HUDEP-2 (cell line): ENCODE data around the gene FXYD5.
"Not testable (repeated sequence)": the region's sequence is repeated elsewhere in the genome, so short reads cannot be mapped to it uniquely, and the experiment has no call there.

Experiments used
- DNase-seq, 76 experiments: peaks; one replicate each; lab custom pipeline; 2025; ENCODE audit not compliant: unreplicated experiment in 76 of 76; lab: John Stamatoyannopoulos, UW

Gene FXYD5

DNA sequence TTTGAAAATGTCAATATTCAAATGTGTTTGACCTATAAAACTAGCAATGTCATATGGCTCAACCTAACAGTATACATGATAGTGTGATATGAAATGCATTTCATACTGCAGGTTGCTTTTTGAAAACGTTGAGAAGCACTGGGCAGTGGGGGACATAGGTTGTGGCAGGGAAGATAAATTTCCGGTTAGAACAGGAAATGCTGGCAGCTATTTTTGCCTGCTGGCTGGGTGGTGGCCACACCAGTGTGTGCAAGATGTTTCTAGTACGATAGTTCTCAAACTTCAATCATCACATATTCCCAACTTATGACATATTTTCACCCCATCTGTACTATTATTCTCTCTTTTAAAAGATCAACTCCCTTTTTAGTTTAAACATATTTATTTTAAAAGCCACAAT lies 17.2 kb downstream of the FXYD5 start:
- no peak for DNase-seq

DNA sequence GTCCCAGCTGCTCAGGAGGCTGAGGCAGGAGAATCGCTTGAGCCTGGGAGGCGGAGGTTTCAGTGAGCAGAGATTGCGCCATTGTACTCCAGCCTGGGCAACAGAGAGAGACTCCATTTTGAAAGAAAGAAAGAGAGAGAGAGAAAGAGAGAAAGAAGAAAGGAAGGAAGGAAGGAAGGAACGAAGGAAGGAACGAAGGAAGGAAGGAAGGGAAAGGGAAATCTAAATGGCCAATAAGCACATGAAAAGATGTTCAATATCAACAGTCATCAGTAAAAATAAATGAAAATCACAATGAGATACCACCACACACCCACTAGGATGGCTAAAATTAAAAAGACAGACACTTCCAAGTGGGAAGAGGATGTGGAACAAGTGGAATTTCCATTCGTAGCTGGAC lies 19.7 kb downstream of the FXYD5 start:
- DNase-seq, result no peak

DNA sequence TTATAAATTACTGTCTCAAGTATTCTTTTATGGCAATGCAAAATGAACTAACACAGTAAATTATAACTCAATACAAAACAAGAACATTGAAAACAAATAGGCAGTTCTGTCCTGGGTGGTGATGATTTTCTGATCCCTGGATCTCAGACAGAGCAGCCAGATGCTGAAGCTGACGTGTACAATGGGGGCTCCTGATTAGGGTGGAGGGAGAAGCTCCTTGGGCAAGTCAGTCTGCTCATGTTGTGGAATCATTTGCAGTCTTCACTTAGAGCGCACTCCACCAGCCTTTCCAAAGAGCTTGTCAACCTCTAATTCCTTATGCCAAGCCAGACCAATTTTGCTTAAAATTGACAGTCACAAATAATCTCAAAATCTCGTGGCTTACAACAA lies 21.6 kb downstream of the FXYD5 start:
- DNase-seq, result no peak

DNA sequence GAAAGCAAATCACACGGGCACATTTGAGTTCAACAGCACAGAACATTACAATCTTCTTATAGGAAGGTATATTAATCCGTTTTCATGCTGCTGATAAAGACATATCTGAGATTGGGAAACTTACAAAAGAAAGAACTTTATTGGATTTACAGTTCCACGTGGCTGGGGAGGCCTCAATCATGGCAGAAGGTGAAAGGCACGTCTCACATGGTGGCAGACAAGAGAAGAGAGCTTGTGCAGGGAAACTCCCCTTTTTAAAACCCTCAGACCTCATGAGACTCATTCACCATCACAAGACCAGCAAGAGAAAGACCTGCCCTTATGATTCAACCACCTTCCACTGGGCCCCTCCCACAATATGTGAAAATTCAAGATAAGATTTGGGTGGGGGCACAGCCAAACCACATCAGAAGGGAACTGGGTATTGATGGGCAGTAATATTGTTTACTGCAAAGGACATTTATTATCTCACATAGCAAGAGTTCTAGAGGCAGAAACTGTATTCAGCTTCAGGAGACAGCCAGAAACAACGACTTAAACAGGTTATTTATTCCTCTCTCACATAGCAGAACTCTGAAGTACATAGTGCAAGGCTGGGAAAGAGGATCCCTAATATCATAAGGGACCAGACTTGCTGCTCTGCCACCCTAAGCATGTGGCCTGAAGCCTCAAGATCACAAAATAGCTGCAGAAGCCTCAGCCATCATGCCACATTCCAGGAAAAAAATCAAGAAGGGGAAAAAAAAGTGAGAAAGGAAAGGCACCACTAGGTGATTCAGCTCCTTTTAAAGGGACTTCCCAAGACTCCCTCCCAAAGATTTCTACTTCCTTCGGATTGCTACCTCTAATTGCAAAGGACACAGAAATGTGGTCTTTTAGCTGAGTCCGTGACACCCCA lies 23.1 kb downstream of the FXYD5 start:
- DNase-seq, result peak in 14 of 76 experiments; percentile 12 to 61 (median 32)

DNA sequence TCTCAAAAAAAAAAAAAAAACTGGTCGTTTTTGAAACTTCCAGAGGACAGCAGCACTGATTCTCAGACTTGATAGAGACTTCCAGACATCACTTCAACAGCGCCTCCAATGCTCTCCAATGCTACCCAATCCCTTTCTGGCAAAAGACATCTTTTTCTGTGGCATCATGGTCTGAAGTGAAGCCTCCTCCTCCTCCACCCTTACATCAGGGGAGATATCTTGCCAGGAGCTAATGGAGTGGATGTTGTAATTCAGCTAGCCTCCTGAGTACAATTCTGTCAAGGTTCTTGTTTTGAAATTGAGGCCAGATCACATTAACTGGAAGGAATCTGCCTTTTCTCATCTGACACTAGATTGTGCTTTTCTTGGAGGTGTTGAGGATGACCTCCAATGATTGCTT lies 24.2 kb downstream of the FXYD5 start:
- peak in 1 of 76 experiments; percentile 2 for DNase-seq

DNA sequence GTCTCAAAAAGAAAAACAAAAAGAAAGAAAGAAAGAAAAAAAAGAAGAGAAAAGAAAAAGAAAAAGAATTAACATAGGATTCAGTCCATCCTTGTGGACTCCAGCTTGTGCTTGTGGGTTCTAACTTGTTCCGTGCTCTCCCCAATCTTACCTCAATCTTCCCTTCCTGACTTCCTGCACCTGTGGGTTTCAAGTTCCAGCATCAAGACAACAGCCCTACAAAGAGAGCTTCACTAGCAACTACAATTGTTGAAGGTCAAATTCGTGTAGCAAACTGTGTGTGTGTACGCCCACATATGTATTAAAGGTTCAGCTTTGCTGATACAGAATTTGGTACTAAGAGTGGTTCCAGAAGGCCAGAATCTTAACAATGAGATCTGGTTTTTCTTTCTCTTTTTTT lies 25.3 kb downstream of the FXYD5 start:
- DNase-seq, result no peak

DNA sequence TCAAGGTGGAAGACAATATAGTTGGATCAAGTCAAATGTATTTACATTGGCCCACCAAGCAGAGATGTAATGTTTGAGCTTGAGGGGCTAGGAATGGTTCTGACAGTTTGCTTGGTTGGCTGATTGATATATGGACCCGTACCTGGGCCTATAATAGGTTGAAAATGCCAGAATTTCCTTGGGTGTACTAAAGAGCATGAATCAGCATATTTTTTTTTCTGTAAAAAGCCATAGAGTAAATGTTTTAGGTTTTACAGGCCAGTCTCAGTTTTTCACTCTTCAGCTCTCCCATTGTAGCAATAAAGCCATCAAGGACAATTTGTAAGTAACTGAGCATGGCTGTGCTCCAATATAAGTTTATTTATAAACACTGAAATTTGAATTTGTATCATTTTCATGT lies 26.9 kb downstream of the FXYD5 start:
- DNase-seq, result no peak

DNA sequence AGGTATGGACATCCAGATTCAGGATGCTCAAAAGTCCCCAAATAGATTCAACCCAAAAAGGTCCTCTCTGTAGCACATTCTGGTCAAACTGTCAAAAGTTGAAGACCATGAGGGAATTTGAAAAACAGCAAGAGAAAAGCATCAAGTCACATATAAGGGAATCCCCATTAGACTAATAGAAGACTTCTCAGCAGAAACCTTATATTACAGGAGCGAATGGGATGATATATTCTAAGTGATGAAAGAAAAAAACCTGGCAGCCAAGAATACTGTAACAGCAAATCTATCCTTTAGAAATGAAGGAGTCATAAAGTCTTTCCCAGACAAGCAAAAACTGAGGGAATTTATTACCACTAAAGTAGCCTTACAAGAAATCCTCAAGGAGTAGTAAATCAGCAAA lies 29.7 kb downstream of the FXYD5 start:
- no peak for DNase-seq

DNA sequence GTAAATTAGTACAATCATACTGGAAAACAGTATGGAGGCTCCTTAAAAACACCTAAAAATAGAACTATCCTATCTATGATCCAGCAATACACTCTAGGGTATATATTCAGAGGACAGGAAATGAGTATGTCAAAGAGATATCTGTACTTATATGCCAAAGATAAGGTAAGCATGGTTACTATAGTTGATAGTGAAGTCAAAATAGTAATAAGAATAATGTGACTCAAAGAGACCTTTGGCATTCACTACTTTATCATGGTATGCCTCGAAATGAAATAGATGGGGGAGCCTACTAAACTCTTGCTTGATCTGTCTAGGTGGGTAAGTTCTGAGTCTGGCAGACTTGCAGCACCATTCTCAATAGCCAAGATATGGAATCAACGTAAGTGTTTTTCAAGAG lies 30.3 kb downstream of the FXYD5 start:
- no peak for DNase-seq

DNA sequence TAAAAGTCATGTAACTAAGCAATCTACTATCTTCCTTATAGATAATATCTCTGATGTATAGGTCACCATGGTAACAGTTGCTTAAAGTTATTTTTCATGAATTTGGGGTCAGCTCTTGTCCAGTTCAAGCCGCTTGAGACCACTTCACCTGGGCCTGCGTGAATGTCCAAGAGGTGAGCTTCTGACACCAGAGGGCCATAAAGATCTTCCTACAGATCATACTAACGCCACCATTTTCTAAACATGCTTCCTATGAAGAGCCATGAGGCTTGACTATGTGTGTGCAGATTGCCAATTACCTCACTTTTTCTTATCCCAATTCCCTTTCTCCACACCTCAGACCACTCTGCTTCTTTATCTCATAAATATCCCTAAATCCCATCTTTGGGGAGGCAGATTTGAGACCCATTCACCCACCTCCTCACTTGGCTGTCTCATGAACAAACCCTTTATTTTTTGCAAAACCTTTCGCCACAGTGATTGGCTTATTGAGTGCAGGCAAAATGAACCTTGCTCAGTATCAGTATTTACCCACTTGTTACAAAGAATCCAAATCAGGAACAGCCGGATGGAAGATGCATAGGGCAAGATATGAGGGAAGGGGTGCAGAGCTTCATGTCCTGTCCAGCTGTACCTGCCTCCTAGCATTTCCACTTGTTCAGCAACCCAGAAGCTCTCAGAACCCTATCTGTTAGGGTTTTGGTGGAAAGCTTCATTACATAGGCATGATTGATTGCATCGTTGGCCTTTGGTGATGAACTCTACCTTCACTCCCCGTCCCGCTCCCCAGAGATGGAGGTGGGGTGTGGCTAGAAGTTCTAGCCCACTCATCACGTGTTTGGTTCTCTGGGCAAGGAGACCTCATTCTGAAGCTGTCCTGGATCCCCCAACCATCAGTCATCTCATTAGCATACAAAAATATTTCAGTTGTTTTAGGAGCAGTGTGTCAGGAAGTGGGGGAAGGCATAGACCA lies 39.8 kb downstream of the FXYD5 start:
- DNase-seq, result no peak

DNA sequence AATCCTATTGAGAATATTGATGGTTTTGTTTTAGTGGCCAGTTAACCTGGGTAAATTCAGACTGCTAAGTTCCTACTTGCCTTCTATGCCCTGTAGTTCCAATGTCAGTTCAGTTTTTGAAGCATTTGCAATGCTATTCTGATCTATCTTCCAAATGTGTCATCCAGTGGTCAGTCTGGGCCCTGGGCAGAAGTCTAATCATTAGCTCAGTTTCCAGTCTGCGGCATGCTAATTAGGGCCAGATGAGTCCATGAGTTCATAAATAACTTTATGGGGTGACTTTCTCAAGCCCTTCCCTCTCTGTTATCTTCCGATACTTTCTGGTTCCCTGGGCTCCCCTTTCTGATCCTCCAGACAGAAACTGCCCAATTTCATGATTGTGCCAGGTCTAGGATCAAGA lies 41.3 kb downstream of the FXYD5 start:
- no peak for DNase-seq

DNA sequence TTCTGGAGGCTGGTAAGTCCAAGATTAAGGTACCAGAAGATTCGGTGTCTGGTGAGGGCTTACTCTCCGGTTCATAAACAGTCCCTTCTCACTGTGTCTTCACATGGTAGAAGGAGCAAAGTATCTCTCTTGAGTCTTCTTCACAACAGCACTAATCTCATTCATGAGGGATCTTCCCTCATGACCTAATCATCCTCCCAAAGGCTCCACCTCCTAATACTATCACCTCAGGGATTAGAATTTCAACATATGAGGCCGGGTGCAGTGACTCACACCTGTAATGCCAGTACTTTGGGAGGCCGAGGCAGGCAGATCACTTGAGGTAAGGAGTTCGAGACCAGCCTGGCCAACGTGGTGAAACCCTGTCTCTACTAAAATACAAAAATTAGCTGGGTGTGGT lies 42.3 kb downstream of the FXYD5 start:
- DNase-seq, result not testable (repeated sequence)

DNA sequence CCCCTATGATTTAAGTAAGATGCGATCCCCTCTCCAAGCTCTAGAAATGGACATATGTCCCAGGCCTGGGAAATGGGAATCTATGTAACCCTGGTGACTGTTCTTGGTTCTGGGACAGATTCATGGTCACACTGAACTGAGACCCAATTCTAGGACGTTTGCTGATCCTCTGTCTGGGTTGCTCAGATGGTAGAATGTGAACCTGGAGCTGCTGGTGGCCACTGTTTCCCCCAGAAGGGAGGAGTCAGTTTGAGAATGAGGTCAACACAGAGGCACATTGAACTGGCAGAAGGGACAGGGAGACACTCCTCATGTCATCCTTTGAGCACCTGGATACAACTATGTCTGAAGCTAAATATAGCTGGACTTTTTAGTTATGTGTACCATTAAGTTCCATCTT lies 44.9 kb downstream of the FXYD5 start:
- DNase-seq, result no peak

DNA sequence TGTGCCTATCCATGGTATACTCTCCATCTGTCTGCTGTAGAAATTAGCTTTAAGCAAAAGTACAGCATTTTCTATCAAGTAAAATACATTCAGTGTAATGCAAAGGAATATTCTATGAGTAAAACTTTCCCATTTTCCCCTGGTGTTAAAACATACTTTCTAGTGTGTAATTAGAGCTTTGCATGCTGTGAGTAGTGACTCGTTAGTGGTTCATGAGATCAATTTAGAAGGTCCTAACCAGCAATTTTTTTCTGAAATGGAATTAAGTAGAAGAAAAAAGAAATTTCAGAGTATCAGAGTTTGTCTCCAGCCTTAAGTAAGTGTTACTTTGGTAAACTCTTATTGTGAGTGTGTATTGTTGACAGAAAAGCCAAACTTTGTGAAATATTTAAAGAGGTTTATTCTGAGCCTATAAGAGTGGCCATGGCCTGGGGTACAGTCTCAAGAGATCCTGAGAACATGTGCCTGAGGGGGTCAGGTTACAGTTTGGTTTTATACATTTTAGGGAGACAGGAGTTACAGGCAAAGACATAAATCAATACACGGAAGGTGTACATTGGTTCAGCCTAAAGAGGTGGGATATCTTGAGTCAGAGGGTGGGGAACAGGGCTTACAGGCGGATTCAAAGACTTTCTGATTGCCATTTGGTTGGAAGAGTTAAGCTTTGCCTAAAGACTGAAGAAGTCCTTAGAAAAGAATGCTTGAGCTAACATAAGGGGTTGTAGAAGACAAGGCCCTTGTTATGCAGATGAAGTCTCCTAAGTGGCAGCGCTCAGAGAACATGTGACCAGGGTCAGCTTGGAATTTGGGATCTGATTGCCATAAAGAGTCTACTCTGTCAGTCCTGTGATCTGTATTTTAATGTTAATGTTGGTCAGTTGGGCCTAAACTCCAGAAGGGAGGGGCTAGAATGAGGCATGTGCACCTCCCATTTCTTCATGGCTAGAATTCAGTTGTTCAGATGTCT lies 48.5 kb downstream of the FXYD5 start:
- DNase-seq, result no peak

DNA sequence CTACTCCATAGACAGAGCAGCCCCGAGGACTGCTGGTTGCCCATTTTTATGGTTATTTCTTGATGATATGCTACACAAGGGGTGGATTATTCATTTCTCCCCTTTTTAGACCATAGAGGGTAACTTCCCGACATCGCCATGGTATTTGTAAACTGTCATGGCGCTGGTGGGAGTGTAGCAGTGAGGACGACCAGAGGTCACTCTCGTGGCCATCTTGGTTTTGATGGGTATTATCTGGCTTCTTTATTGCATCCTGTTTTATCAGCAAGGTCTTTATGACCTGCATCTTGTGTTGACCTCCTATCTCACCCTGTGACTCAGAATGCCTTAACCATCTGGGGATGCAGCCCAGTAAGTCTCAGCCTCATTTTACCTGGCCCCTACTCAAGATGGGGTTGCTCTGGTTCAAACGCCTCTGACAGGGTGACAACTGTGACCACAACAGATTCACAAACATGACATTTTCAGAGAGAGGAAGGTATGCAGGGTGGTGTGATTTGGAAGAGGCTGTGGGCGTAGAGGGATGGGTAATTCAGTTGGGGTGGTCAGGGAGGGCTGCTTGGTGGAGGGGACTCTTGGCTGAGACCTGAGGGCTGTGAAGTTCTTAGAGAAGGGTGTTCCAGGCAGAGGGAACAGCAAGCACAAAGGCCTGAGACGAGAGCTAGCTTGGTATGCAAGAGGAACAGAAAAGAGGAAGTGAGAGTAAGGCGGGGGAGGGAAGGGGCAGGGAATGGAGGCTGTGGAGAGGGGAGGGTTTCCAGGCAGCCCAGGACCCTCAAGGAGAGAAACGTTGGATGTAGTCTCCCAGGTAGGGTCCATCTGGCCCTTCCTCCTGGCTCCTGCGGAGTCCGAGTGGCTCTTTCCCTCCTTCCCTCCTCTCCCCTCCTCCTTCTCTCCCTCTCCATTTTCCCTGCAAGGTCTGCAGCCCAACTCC lies 50.5 kb downstream of the FXYD5 start:
- DNase-seq, result peak in 22 of 76 experiments; percentile 9 to 71 (median 29)

DNA sequence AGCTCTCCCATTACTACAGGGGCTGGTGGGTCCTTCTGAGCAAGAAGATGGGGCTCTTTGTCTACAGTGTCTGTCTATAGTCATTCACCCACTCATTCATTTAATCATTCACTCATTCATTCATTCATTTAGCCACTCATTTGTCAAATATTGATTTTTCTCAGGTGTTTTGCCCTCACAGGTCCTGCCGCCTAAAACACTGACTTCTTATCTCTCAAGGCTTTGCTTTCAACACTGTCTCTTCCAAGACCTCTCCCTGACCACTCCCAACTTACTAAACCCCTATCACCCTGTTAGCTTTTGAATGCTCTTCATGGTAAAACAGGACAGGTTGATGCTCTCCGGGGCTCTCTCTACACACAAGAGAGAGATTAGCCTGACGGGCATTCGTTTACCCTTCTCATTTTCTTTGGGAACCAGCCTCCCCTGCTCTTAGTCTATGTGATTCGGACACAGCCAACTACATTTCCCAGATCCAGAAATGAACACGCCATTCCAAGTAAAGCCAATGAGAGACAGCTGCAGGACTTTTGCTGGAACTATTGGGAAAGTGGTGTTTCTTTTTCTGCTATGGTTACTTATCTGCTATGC lies 51.3 kb downstream of the FXYD5 start:
- DNase-seq, result no peak

DNA sequence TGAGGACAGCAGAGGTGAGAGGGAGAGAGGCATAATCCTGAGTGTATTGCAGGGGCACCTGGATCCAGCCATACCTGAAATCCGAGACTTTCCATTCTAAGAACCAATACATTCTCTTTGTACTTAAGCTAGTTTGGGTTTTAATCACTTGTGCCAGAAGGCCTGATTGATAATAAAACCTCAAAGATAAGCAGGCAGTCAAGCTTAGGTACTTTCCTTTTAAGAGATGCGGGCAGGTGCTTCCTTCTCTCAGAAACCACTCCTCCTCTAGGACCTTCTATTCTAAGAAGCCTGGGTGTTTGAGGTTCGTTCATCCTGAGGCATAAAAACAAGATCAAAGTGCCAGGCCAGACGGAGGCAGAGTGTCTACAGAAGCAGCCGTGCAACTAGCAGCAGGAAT lies 51.8 kb downstream of the FXYD5 start:
- peak in 5 of 76 experiments; percentile 17 to 37 (median 24) for DNase-seq

DNA sequence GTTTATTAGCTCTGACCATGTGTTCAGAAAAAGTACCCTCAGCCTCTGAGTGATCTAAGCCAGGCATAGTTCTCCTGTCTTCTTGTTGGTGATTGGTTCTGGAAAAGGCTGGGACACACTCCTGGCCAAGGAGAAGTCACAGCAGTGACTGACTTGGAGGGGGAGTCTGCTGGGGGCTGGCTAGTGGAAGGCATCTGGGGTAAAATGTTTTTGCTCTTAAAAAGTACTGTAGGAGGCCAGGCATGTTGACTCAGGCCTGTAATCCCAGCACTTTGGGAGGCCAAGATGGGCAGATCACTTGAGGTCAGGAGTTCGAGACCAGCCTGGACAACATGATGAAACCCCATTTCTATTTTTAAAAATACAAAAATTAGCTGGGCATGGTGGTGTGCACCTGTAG lies 52.3 kb downstream of the FXYD5 start:
- DNase-seq, result no peak

DNA sequence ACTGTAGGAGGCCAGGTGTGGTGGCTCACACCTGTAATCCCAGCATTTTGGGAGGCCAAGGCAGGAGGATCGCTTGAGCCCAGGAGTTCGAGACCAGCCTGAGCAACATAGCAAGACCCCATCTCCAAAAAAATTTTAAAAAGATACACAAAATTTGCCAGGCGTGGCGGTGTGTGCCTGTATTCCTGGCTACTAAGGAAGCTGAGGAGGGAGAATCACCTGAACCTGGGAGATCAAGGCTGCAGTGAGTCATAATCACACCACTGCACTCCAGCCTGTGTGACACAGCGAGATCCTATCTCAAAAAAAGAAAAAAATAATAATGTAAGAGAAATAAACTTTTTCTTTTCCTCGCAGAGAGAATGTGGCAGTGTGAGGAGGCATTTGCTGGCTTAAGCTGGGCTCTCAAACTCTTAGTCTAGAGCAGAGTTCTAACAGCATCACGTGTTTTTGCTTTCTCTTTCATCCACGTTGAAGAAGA lies 52.9 kb downstream of the FXYD5 start:
- DNase-seq, result no peak
